GM23338 (cell line): ENCODE results near the gene CORO2A. TPM values are rescaled to one million over a fixed set of nuclear protein-coding genes. Genes with fewer than 3 reads are reported as not detected.

Experiments
- ATAC-seq: fragments of 200-7000 bp; cut with Tn5 transposase; 3 replicates; pipeline ENCODE4 v1.9.1; 2020
- DNase-seq: peaks from one replicate; pipeline ENCODE4 v3.0.0-alpha.2; 2015; ENCODE audit warnings: low spot score
- H2AFZ ChIP-seq: fragments of 200-600 bp; sonication (generic); 2 replicates; pipeline ENCODE4 v1.8.0; 2016; ENCODE audit warnings: antibody characterized with exemption, mild to moderate bottlenecking, moderate library complexity
- H3F3A ChIP-seq: fragments of 200-600 bp; sonication (generic); replicated peaks from 2 replicates; pipeline ENCODE4 v1.8.0; 2017; ENCODE audit warnings: antibody characterized with exemption, mixed run types, low read depth
- H3K27ac ChIP-seq: fragments of 200-600 bp; sonication (generic); 2 replicates; pipeline ENCODE4 v1.6.1; 2016; ENCODE audit warnings: low read depth
- H3K27me3 ChIP-seq: fragments of 200-600 bp; sonication (generic); 2 replicates; pipeline ENCODE4 v1.8.0; 2016; ENCODE audit warnings: mild to moderate bottlenecking, mixed run types, moderate library complexity; ENCODE audit not compliant: insufficient read depth
- H3K36me3 ChIP-seq: fragments of 200-600 bp; sonication (generic); 2 replicates; pipeline ENCODE4 v1.8.0; 2016; ENCODE audit warnings: mild to moderate bottlenecking; ENCODE audit not compliant: insufficient read depth
- H3K4me1 ChIP-seq: fragments of 200-600 bp; sonication (generic); 2 replicates; pipeline ENCODE4 v1.8.0; 2016; ENCODE audit warnings: mild to moderate bottlenecking, moderate library complexity; ENCODE audit not compliant: insufficient read depth
- H3K4me2 ChIP-seq: fragments of 200-600 bp; sonication (generic); 2 replicates; pipeline ENCODE4 v1.7.1; 2017; ENCODE audit warnings: mixed run types
- H3K4me3 ChIP-seq: fragments of 200-600 bp; sonication (generic); 2 replicates; pipeline ENCODE4 v1.6.1; 2016; ENCODE audit warnings: mixed run types
- H3K79me2 ChIP-seq: fragments of 200-600 bp; sonication (generic); replicated peaks from 2 replicates; pipeline ENCODE4 v1.8.0; 2017; ENCODE audit warnings: mild to moderate bottlenecking; ENCODE audit not compliant: insufficient read depth
- H3K9me2 ChIP-seq: fragments of 200-600 bp; sonication (generic); 2 replicates; pipeline ENCODE4 v1.8.0; 2017; ENCODE audit not compliant: insufficient read depth
- H4K20me1 ChIP-seq: fragments of 200-600 bp; sonication (generic); replicated peaks from 2 replicates; pipeline ENCODE4 v1.8.0; 2017; ENCODE audit warnings: mild to moderate bottlenecking; ENCODE audit not compliant: insufficient read depth
- H3K27ac Mint-ChIP-seq: 2 replicates; pipeline ENCODE4 v1.8.0; 2020; ENCODE audit warnings: inconsistent platforms, mild to moderate bottlenecking, moderate library complexity, mixed read lengths
- H3K27me3 Mint-ChIP-seq: 3 replicates; pipeline ENCODE4 v1.8.0; 2022; ENCODE audit warnings: low read depth, mild to moderate bottlenecking, moderate library complexity, mixed read lengths, inconsistent platforms; ENCODE audit not compliant: insufficient read depth, poor library complexity
- H3K36me3 Mint-ChIP-seq: 3 replicates; pipeline ENCODE4 v1.8.0; 2021; ENCODE audit warnings: low read depth, mild to moderate bottlenecking, inconsistent platforms, moderate library complexity, mixed read lengths
- H3K4me1 Mint-ChIP-seq: 3 replicates; pipeline ENCODE4 v1.8.0; 2020; ENCODE audit warnings: mild to moderate bottlenecking, inconsistent platforms, mixed read lengths
- H3K4me3 Mint-ChIP-seq: 3 replicates; pipeline ENCODE4 v1.8.0; 2021; ENCODE audit warnings: moderate library complexity, mild to moderate bottlenecking, inconsistent platforms, mixed read lengths
- H3K9me3 Mint-ChIP-seq: 3 replicates; pipeline ENCODE4 v1.8.0; 2020; ENCODE audit warnings: moderate library complexity, mild to moderate bottlenecking, inconsistent platforms, mixed read lengths
- CREB1 ChIP-seq: fragments of 250-450 bp; sonication (Bioruptor Pico); IDR thresholded peaks from 2 replicates; pipeline ENCODE4 v1.5.0; 2020; ENCODE audit warnings: low read depth, mild to moderate bottlenecking, moderate library complexity
- CTCF ChIP-seq, 2 experiments: fragments of 200-600 bp in 1 of 2; sonication (generic) in 1 of 2; conservative IDR thresholded peaks; 2 replicates each; pipeline versions ENCODE4 v1.5.1 to v1.6.1; 2016 to 2017; ENCODE audit warnings: antibody characterized with exemption in 2 of 2, low read depth in 2 of 2, mild to moderate bottlenecking in 2 of 2, moderate library complexity in 1 of 2
- EZH2 ChIP-seq: fragments of 200-600 bp; sonication (generic); IDR thresholded peaks from one replicate; pipeline ENCODE4 v1.8.0; 2017; ENCODE audit warnings: antibody characterized with exemption, mild to moderate bottlenecking, low read depth; ENCODE audit not compliant: unreplicated experiment
- EZH2phosphoT487 ChIP-seq: fragments of 200-600 bp; sonication (generic); IDR thresholded peaks from one replicate; pipeline ENCODE4 v1.8.1; 2018; ENCODE audit warnings: antibody characterized with exemption; ENCODE audit not compliant: unreplicated experiment
- NANOG ChIP-seq: IDR thresholded peaks from 2 replicates; pipeline ENCODE4 v1.6.1; 2016; ENCODE audit warnings: antibody characterized with exemption, borderline replicate concordance
- REST ChIP-seq: IDR thresholded peaks from one replicate; pipeline ENCODE4 v1.6.1; 2018; ENCODE audit warnings: antibody characterized with exemption; ENCODE audit not compliant: unreplicated experiment
- ZNF114 ChIP-seq: fragments of 250-450 bp; sonication (Bioruptor Pico); IDR thresholded peaks from 2 replicates; pipeline ENCODE4 v1.5.0; 2020; ENCODE audit warnings: mild to moderate bottlenecking, moderate library complexity
- ZNF331 ChIP-seq: fragments of 250-450 bp; sonication (Bioruptor Pico); IDR thresholded peaks from 2 replicates; pipeline ENCODE4 v1.5.0; 2020; ENCODE audit warnings: low read depth, mild to moderate bottlenecking, moderate library complexity
- polyA plus RNA-seq: library from polyadenylated mRNA; unstranded; fragments of >200 nt; fragmentation: Nextera tagmentation; extraction: Ambion mirVana; gene quantifications from 2 replicates; pipeline ENCODE4 v1.2.1, GENCODE V29; 2016
- total RNA-seq: library from RNA; depleted of rRNA; stranded (reverse); fragments of >200 nt; shearing (Covaris generic); gene quantifications from 2 replicates; pipeline ENCODE4 v1.2.3, GENCODE V29; 2014

CORO2A gene
- total and polyA plus RNA-seq, 2 experiments from 2014 or later = 12.9 to 27.6 TPM

- TF ChIP-seq CTCF (conservative IDR thresholded peaks at IDR 0.05; ENCODE audit: low read depth in 2 of 2) (no peak), ZNF331 (CRISPR knock-in tag) (no peak), EZH2 (no peak), ZNF114 (CRISPR knock-in tag) (no peak)
These were observed 64.1 kb downstream of the CORO2A start (continued) for GRCh38 chr9:98128316-98128715.

GRCh38 chr9:98127226-98127625 lies 65.2 kb downstream of the CORO2A start:
- no peak overlapping the region for H3K27ac ChIP-seq
- no peaks in the 10 kb centered on the region for H3F3A ChIP-seq
- no peak overlapping the region for H3K4me3 Mint-ChIP-seq
- H3K79me2 ChIP-seq = no peaks in the 10 kb centered on the region
- no peak overlapping the region for H3K4me3 ChIP-seq
- peaks cover 6% of the 10 kb centered on the region for H3K4me1 Mint-ChIP-seq
- peaks cover 6% of the 10 kb centered on the region for H3K27me3 Mint-ChIP-seq
- no peak for ATAC-seq
- no peak for TF ChIP-seq CREB1 (CRISPR knock-in tag)
- no peak for TF ChIP-seq NANOG
- TF ChIP-seq EZH2 = no peak
- no peak overlapping the region for H3K4me2 ChIP-seq
- H3K27me3 ChIP-seq = no peaks in the 10 kb centered on the region
- no peak for DNase-seq
- H3K36me3 ChIP-seq = 0 out of 2 replicates have a peak, but pooled peaks cover 4% of the 10 kb centered on the region
- no peak overlapping the region for H2AFZ ChIP-seq
- H3K27ac Mint-ChIP-seq = no peak overlapping the region
- H3K9me3 Mint-ChIP-seq = no peaks in the 10 kb centered on the region
- H3K36me3 Mint-ChIP-seq = peaks cover 34% of the 10 kb centered on the region
- no peaks in the 10 kb centered on the region for H3K4me1 ChIP-seq
- no peaks in the 10 kb centered on the region for H4K20me1 ChIP-seq
- H3K9me2 ChIP-seq = no peaks in the 10 kb centered on the region

GRCh38 chr9:98124637-98125426 lies 67.6 kb downstream of the CORO2A start:
- no peak overlapping the region for H3K27ac ChIP-seq
- no peak overlapping the region for H3K4me3 ChIP-seq
- H2AFZ ChIP-seq = no peak overlapping the region
- no peaks in the 10 kb centered on the region for H3K9me3 Mint-ChIP-seq
- no peak overlapping the region for H3K4me2 ChIP-seq
- 0 out of 2 replicates have a peak, but pooled peaks cover 4% of the 10 kb centered on the region for H3K36me3 ChIP-seq
- H3K27ac Mint-ChIP-seq = no peak overlapping the region
- no peaks in the 10 kb centered on the region for H3K4me1 ChIP-seq
- H3F3A ChIP-seq = no peaks in the 10 kb centered on the region
- H3K9me2 ChIP-seq = no peaks in the 10 kb centered on the region
- ATAC-seq (no peak), DNase-seq (no peak)
- H3K36me3 Mint-ChIP-seq = peaks cover 26% of the 10 kb centered on the region
- peaks cover 10% of the 10 kb centered on the region for H3K27me3 Mint-ChIP-seq
- H3K4me1 Mint-ChIP-seq = peaks cover 6% of the 10 kb centered on the region
- H4K20me1 ChIP-seq = no peaks in the 10 kb centered on the region; the same call in 1 of the 2 replicates
- H3K4me3 Mint-ChIP-seq = no peak overlapping the region
- H3K79me2 ChIP-seq = no peaks in the 10 kb centered on the region
- H3K27me3 ChIP-seq = no peaks in the 10 kb centered on the region
- TF ChIP-seq ZNF331 (CRISPR knock-in tag) = no peak
- TF ChIP-seq CREB1 (CRISPR knock-in tag) = no peak
- TF ChIP-seq EZH2 = no peak
- no peak for TF ChIP-seq EZH2phosphoT487
- TF ChIP-seq REST = no peak
- no peak for TF ChIP-seq ZNF114 (CRISPR knock-in tag)
